Mammary epithelial cell (primary cell): ENCODE results near the gene RTL5.

Source experiments
- CTCF ChIP-seq, 2 donors: IDR thresholded peaks in 1 of 2; conservative IDR thresholded peaks in 1 of 2; 2 replicates each; pipeline ENCODE4 v1.5.1; 2011 to 2012; ENCODE audit warnings: inconsistent platforms in 2 of 2, low read length in 2 of 2, mild to moderate bottlenecking in 2 of 2, control low read depth in 1 of 2, low read depth in 1 of 2; ENCODE audit not compliant: insufficient read depth in 1 of 2; ENCODE audit errors: extremely low read depth in 1 of 2
- EZH2 ChIP-seq: IDR thresholded peaks from 2 replicates; pipeline ENCODE4 v1.6.1; 2012; ENCODE audit warnings: low read length, inconsistent platforms, borderline replicate concordance

- TF ChIP-seq CTCF (conservative IDR thresholded peaks at IDR 0.05 in 1 of 2, IDR thresholded peaks at IDR 0.05 in 1 of 2; ENCODE audit: extremely low read depth in 1 of 2, insufficient read depth in 1 of 2, low read depth in 1 of 2, low read length in 2 of 2): no peak
- TF ChIP-seq EZH2: no peak
Observed at GRCh38 chrX:72078411-72078810, 53.3 kb downstream of the RTL5 start.
